Breast epithelium (tissue), 3 donors: Measurements from ENCODE around the gene F13A1.

Experiments
- CTCF ChIP-seq, 3 donors: fragments of 450-650 bp; IDR thresholded peaks; one replicate each; pipeline ENCODE4 v1.5.1; 2016 to 2017; ENCODE audit warnings: antibody characterized with exemption in 3 of 3, mild to moderate bottlenecking in 3 of 3, moderate library complexity in 3 of 3
- POLR2A ChIP-seq: fragments of 450-650 bp; IDR thresholded peaks from one replicate; pipeline ENCODE4 v1.6.1; 2016; ENCODE audit warnings: antibody characterized with exemption, mild to moderate bottlenecking, moderate library complexity

GRCh38 chr6:6346427-6347023, 26.1 kb upstream of the F13A1 start:
- TF ChIP-seq CTCF (IDR thresholded peaks at IDR 0.05): no peak
- no peak for TF ChIP-seq POLR2A
